Measurements from ENCODE around the gene IQGAP2.

IQGAP2 gene

DNA sequence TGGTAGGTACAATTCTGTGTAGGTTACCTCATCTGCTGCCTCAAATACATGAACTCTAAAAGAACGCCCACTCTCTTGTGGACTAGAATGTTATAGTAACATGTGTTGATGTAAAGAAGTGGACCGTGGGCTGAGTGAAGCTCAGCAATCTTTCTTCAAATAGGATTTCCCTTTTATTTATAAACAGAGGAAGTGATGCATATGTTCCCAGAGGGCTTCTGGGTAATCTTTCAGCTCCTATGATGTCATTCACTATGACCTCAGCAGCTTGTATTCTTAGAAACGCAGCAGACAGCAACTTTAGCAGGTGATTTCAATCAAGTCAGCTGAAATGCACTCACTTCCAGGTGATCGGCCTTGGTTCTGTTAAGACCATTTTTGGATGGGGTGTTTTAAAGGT lies 205.7 kb downstream of the IQGAP2 start:
- no peak for DNase-seq
- intact Hi-C loops (cut with DNase I) = loop anchor here (10.0 kb wide), 1 partner anchor 466 kb away; no protein-coding TSS in a partner anchor

DNA sequence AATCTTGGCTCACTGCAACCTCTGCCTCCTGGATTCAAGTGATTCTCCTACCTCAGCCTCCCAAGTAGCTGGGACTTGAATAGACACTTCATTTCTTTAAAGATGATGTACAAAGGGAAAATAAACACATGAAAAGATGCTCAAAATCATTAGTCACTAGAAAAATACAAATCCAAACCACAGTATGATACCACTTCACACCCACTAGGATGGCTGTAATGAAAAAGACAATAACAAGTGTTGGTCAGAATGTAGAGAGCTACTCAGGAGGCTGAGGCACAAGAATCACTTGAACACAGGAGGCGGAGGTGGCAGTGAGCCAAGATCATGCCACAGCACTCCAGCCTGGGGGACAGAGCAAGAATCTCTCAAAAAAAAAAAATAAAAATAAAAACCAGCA lies 207.1 kb downstream of the IQGAP2 start:
- no peak for DNase-seq
- intact Hi-C loops (cut with DNase I) = no loop called here

DNA sequence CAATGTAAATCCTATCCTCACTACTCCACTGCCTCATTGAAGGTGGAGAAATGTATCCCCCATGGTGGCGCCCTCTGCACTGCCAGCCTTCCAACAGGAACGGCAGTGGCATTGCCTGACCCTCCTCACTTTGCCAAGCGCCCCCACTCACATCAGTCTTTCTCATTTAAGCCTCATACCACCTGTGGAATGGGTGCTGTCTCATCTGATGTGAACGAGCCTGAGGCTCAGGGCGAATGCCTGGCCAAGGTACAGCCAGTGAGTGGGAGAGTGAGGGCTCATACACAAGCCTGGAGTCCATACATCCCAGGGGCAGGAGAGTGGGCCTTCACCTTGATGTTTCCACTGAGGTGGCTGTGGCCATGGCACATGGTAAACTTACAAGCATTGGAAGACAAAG lies 209.9 kb downstream of the IQGAP2 start:
- intact Hi-C loops (cut with DNase I) = no loop called here
- DNase-seq = no peak

DNA sequence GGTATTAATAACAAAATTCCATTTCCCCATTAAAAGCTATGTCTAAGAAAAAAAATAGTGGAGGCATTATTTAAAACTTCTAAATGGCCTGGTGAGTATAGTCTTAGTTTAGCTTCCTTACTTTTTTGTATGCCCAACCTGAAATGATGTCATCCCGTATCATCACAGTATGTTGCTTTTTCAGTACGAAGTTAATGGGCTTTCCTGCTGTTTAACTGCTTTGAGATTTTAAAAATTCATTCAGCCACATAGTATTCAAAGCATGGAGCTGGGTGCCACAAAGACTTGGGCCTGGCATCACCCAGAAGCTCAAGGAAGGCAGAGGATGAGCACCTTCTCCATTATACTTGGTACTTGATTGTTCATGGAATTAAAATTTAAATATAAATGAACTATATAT lies 212.7 kb downstream of the IQGAP2 start:
- DNase-seq = no peak
- intact Hi-C loops (cut with DNase I) = no loop called here

DNA sequence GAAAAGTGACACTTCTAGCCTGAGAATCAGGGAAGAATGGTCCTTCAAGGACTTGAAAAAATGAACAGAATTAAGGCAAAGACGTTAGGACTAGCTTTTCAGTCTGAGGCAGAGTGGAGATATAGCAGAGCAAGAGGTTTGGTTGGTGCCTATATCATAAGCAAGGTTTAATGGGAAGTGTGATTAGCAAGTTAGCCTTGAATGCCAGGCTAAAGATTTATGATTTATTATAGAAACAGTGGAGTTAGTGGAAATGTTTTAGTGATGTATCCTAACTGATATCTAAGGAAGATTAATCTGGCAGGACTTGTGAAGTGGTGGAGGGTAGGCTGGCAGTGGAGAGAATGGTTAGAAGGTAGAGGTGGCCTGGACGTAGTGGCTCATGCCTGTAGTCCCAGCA lies 213.1 kb downstream of the IQGAP2 start:
- intact Hi-C loops (cut with DNase I) = no loop called here
- DNase-seq = no peak

DNA sequence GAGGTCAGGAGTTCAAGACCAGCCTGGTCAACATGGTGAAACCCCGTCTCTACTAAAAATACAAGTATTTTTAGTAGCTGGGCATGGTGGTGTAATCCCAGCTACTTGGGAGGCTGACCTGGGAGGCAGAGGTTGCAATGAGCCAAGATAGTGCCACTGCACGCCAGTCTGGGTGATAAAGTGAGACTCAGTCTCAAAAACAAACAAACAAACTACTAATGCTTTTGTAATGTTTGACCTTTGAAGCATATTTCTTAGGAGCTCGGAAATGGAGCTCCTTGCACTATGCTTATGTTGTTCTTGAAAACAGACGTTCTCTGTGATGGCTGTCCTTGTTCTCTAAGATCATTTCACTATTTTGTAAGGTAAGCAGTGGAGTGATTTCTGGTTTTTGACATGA lies 214.1 kb downstream of the IQGAP2 start:
- intact Hi-C loops (cut with DNase I) = no loop called here
- DNase-seq = no peak

DNA sequence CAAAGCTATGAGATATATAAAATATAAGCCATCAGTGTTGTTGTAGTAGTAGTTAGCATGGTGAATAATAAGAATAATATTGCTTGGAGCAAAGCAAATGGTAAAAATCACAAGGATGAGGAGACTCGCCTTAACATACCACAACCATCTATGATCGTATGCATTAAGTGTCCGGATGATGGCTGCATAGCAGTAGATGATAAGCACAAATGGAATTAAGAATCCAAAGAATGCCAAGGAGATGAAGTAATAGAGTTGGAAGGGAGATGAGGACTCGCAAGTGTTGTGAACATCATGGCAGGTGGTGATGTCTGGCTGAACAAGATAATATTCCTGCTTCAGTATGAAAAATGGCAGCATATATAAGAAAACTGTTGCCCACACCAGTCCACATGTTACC lies 214.6 kb downstream of the IQGAP2 start:
- intact Hi-C loops (cut with DNase I) = no loop called here
- no peak for DNase-seq

DNA sequence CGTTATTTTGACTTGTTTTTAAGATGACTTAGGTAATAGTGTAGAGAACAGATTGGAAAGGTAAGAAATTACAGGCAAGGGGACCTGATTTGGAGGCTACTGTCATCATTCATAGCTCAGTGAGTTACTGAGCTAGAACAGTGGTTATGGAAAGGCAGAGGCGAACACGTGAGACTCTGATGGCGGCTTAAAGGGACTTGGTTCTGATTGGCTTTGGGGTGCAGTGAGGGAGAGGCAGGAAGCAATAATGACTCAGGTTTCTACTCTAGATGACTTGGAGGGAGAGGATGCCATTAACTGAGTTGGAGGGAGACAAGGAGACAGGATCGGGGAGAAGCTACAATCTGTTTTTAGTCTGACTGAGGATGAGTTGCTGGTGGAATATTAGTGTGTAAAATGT lies 217.1 kb downstream of the IQGAP2 start:
- intact Hi-C loops (cut with DNase I) = no loop called here

DNA sequence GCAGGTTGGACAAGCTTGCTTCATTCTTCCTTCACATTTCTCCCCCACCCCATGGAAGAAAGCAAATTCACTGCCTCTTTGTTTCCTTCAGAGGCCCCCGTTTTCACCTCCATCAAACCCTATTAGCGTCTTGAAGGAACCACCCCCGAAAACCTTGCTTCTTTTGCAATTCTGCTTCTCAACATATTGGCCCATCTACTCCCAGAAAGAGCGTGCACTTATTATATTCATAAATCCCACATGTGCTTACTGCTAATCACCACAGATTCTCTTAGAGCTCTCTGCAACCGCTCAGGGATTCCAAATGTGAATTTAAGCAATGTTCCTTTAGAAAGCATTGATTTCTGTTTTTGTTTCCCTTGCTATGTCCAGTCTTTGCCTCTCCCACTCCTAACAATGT lies 219.0 kb downstream of the IQGAP2 start:
- intact Hi-C loops (cut with DNase I) = no loop called here
- DNase-seq = no peak

More for the DNA sequence above, 217.1 kb downstream of the IQGAP2 start:
- DNase-seq = no peak

DNA sequence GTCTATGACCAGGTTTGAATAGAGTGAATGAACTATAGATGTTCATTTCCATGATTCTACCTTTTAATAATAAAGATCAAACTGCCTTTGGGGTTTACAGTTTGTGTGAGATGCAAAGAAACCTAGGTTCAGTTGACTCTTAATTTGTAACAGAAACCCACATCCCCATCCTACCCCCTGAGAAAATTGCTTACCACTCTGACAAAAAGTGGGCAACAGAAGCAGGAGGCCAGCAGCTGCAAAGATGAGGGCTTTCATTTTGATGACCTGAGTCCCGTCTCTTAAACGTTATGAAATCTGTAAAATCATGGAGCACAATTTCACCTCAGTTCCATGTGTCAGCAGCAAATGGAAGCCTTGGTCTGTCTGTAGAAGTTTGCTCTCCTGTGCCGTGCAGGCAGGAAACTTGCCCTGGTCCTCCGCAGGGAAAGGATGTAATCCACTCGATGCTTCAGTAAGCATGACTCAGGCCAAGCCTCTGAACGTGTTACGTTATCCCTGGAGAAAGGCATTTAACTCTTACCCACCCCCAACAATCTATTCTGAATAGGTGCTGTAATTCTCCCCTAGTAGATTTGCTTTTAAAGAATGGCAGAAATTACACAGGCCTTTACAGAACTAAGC lies 220.0 kb downstream of the IQGAP2 start, which contains the start of gene F2RL2:
F2RL2 (minus strand) TSS at position 431 of the 624 bp plus-strand sequence; CDS start at position 258, 173 bp downstream.
- intact Hi-C loops (cut with DNase I) = no loop called here
- DNase-seq = no peak

DNA sequence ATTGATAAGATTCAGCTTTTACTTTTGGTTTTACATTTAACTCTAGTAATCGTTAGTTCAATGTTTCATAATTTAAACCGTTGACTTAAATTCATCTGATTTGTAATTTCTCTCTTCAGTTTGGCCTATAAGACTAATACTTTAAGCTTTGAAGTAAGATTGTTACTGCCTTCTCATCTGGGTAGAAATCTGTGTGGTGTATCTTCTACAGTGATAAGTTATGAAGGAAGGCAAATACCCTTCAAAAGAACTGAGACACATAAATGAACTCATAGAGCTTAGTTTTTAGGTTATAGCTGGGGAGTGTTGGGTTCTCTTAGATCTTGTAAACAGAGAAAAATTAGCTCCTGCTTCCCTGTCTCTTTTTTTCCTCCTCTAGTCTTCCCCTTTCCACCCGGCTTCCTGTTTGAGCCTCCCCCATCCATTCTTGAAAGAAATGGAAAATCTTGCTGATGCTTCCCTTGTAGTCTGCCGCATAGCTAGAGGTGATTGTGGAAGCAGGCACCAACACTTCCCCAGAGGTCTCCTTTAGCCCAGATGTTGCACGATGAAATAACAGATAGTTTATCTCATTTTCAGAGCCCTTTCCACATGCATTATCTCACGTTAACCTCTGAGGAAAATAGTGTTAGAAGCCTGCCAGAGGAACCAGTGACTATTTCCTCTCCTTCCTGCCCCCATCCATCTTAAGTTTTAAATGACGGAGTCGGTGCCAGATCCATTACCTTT lies 222.2 kb downstream of the IQGAP2 start:
- intact Hi-C loops (cut with DNase I) = no loop called here
- DNase-seq = no peak

DNA sequence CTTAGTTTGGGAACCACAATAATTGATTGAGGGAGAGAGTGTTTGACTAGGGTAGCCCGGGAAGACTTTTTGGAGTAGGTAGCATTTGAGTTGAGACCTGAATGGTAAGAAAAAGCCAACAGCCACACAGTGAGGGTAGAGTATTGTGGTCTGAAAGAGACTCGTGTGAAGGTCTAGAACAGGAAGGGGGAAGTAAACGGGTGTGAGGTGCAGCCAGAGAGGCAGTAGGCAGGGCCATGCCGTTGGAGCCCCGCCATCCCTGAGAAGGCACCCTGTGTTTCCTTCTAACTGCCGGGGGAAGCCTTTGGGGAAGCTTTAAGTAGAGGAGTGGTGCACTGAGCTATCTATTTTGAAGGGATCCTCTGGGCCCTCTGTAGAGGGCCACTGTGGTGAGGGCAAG lies 223.7 kb downstream of the IQGAP2 start:
- DNase-seq = no peak
- intact Hi-C loops (cut with DNase I) = no loop called here

DNA sequence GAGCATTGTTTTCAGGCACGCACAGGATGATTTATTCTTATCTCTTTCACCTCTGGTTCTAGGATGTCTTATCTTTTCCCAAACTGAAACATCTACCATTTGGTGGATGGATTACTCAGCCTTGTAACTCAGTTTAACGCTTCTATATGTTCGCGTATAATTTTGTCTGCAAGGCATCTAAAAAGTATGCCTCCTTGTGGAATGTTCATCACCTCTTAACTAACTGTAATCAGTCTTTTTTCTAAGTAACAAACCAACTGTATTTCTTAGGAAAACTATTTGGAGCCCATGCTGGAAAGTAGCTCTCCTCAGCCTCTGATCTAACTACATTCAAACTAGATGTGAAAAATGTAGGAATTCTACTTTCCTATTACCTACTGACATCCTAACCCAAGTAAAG lies 231.6 kb downstream of the IQGAP2 start:
- DNase-seq = no peak
- intact Hi-C loops (cut with DNase I) = no loop called here

DNA sequence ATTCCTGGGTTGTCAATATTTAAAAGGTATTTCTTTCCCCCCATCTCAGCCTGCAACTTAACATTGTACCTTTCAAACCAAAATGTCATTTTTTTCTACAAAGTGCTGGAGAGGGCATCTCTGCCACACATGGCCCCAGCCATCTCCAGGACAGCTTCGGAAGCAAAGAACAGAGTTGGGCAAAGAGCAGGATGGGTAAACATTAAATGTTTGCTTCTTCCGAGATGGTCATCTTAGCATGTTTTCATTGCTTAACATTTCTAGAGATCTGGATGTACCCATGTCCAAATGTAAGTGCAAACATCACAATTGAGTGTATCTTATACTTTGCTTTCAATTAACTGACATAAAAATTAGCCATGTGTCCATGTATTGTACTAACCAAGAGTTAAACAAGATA lies 234.4 kb downstream of the IQGAP2 start:
- no peak for DNase-seq
- intact Hi-C loops (cut with DNase I) = no loop called here

DNA sequence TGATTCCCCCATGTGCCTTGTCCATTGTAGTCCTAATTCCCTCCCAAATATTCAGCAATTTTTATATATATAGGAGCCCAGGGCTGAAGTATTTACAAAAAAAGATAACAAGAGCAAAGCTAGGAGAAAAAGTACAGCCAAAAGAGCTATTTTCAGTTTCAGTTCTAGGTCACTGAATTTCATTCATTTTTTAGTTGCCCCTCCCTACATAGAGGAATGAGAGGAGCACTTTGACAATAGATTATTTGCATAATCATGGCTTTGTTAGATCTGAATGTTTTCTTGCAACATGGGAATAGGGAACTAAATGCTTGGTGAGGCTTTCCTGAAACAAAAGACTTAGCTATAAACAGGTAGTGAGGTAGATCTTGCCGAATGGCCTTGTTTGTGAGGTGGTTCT lies 235.4 kb downstream of the IQGAP2 start:
- DNase-seq = no peak
- intact Hi-C loops (cut with DNase I) = no loop called here

DNA sequence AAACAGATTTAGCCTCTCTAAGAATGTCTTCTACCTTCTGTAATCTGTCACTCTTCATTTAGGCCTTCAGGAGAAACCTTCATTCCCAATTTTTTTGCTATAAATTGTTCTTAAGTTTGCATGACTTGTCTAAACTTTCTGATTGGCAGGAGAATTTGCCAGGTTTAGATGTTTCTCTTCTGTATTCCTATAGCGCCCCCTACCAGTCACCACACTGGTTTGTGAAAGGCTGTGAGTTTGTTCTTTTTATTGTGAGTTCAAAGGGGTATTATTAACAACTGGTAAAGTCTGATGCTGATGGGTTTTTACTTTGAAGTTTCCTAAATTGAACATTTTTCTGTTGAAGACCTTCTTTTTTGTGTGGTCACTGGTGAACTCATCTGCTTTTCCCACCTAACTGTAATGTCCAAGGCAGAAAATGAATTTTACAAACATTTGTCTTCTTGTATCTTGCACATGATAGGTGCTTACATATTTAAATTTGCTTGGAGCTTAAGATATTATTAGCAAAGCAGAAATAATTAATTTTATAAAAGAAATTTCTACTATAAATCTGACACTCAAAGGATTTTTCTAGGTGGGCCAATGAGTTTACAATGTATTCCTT lies 238.5 kb downstream of the IQGAP2 start:
- peak in 33 of 42 donors; percentile 11 to 78 (median 30) for DNase-seq
- intact Hi-C loops (cut with DNase I) = no loop called here

DNA sequence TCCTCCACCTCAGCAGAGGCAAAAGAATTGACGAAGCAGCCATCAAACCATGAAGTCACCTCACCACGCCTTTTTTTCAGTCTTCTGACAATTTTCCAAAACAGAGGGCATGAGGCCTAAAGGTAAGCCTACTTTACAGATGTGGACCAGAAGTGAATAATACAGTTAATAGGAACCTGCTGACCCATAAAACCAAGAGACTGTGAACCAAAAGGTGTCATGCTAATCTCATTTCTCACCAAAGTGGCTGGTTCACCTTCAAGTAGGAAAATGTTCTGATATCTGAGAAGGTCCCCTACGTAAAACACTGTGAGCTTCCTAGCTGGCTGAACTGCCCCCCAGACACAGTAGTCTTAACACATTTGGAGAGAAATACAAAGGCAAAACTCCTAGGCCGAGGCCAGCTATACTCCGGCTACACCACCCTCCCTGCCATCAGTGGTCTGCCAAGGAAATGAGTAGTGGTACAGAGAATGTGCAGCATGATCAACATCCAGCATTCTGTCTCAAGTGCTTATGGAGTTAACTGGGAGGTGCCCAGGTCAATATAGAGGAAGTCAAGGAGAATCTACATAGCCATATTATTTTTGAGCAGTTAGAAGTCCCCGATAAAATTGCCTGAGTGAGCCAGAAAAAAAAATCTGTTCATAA lies 239.4 kb downstream of the IQGAP2 start:
- intact Hi-C loops (cut with DNase I) = no loop called here

DNA sequence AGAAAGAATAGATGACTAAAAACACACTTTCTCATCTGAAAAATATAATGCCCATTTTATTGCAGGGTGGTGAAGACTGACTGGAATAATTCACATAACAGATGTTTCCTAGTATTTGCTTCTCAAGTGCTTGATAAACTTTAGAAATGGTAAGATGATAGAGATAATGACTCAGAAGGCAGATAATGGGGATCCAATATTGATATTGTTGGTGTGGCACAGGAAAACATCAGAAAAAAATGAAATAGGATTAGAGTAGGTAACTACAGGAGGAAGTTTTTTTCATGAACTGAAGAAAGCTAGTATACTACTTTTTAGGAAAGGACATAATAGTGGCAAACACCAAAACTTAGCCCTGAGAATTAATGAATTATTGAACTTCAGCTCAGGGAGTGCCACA lies 240.3 kb downstream of the IQGAP2 start:
- intact Hi-C loops (cut with DNase I) = no loop called here

More for the DNA sequence above, 239.4 kb downstream of the IQGAP2 start:
- no peak for DNase-seq

DNA sequence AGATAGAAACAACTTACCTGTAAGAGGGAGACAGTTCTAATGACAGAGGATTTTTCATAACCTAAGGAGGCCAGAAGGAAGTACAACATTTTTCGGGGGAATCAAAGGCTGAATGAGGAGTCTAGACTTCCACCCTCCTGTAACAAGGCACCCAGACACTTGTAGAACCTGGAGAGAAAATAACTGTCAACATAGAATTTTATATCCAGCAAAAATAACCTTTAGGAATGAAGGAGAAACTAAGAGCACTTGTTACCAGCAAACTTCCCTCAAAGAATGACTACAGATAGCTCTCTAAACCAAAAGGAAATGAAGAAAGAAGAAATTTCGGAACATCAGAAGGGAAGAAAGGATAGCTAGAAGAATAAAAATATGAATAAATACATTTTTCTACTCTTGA lies 246.1 kb downstream of the IQGAP2 start:
- intact Hi-C loops (cut with DNase I) = no loop called here
- no peak for DNase-seq

More for the DNA sequence above, 240.3 kb downstream of the IQGAP2 start:
- no peak for DNase-seq

DNA sequence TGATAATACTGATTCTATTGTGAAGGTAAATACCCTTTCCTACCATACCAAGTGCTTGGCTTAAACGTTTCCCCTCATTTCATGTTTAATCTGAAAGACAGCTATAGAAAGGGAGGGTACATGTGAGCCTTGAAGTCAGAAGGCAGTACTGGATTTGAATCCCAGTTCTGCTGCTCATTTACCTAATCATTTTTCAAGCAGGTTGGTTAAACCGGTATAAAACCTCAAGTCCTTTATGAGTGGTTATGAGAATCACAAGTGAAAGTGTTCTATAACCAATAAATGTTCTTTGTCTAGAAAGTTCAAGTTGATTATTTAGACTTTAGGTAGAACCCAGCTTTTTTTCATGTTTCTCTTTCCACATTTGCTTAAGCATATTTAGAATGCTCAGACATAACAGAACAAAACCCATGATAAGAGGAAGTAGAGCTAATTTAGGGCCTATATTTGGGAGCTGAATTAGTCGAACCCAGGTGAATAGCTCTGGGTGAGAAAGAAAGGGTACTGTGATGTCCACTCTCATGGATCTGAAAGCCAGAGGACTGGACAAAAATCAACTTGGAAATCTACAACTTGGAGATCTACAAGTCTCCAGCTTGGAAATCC lies 249.8 kb downstream of the IQGAP2 start:
- no peak for DNase-seq
- intact Hi-C loops (cut with DNase I) = no loop called here

Measured in head of caudate nucleus (tissue), 42 donors.